AG20443 (cell line): ENCODE measurements around the gene TMEM141.
"Not testable (repeated sequence)": the region's sequence is repeated elsewhere in the genome, so short reads cannot be mapped to it uniquely, and the experiment has no call there.

Experiments used
- DNase-seq: peaks from one replicate; pipeline ENCODE4 v3.0.0; 2012; ENCODE audit warnings: low spot score, mixed read lengths

Gene TMEM141

DNA sequence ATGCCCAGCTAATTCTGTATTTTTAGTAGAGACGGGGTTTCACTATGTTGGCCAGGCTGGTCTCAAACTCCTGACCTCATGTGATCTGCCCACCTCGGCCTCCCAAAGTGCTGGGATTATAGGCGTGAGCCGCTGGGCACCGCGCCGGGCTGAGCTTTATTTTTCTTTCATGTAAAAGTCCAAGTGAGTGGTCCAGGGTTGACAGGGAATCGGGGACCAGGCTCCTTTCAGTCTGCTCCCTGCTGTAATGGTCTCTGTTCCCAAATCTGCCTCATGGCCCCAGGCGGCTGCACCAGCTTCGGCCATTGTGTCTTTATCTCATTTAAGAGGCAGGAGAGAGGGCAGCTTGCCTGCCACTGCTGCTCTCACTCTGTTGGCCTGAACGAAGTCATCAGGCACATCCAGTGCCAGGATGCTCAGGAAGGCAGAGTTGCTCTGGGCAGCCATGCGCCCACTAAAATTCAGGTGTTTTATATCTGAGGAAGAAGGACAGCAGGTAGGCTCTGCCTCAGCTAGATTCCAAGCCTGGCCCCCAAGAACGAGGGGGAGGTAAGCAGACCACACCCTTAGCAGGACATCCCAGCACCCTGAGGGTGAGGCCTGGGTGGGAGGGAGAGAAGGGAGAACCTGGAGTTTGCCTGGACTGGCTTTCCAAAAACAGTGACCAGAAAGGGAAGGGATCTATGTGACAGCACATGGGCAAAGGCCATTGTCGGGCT is 3.3 kb downstream of the TMEM141 start:
- DNase-seq = no peak

- DNase-seq = no peak
Measured at GRCh38 chr9:136795000-136795348, 3.8 kb downstream of the TMEM141 start.

- no peak for DNase-seq
Measured at GRCh38 chr9:136796238-136796774, 5.2 kb downstream of the TMEM141 start, which contains the start of gene CCDC183. CCDC183 (plus strand) TSS chr9:136796338; CDS start chr9:136796398, 60 bp downstream.

GRCh38 chr9:136796775-136797347 is 5.7 kb downstream of the TMEM141 start:
- DNase-seq = not testable (repeated sequence)

- no peak for DNase-seq
Measured at GRCh38 chr9:136798708-136799078, 7.5 kb downstream of the TMEM141 start.

DNA sequence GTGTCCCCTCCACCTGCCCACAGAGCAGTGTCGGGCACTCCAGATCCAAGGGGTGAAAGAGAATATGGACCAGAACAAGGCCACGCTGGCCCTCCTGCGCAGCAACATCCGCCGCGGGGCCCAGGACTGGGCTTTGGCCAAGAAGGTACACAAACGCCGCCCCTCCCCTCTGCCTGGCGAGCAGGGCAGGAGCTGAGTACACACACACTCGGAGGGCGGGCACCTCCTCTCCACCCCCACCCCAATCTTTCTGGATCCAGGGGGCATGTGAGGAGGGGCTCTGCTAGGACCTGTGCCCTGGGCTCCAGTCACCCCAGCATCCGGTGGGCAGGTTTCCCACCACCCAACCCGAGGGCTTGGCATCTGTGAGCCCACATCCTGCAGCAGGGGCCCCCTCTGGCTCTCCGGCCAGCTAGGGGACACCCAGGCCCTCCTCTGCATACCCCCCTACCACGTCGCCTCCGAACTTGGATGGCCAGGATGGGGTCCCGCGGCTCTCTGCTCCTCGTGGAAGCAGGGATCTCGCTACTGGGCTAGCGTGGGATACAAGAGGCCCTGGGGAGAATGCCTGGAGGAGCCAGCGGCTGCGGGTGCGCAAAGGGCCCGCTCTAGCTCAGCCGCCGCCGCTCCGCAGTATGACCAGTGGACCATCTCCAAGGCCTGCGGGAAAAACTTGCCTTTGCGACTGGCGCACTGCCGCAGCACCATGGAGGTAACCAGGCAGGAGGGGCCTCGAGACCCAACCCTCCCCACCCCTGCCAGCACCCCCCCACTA is 8.1 kb downstream of the TMEM141 start:
- DNase-seq = no peak

GRCh38 chr9:136799854-136800657 is 8.9 kb downstream of the TMEM141 start:
- peak; percentile 65 for DNase-seq

- DNase-seq = no peak
Measured at GRCh38 chr9:136802321-136802720, 11.2 kb downstream of the TMEM141 start.

DNA sequence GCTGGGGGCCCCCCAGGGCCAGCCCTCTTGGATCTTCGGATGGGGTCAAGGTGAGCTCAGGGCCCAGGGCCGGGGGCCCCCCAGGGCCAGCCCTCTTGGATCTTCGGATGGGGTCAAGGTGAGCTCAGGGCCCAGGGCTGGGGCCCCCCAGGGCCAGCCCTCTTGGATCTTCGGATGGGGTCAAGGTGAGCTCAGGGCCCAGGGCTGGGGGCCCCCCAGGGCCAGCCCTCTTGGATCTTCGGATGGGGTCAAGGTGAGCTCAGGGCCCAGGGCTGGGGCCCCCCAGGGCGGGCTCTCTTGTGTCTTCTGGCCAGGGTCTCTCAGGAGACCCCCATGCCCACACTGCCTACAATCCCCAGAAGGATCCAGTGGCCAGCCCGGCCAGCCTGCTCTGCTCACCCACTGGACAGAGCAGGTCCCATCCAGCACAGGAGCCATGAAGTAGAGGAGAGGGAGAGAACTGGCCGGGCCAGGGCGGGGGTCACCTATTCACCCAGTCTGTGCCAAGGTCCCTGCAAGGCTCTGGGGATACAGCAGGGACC is 11.9 kb downstream of the TMEM141 start:
- not testable (repeated sequence) for DNase-seq

DNA sequence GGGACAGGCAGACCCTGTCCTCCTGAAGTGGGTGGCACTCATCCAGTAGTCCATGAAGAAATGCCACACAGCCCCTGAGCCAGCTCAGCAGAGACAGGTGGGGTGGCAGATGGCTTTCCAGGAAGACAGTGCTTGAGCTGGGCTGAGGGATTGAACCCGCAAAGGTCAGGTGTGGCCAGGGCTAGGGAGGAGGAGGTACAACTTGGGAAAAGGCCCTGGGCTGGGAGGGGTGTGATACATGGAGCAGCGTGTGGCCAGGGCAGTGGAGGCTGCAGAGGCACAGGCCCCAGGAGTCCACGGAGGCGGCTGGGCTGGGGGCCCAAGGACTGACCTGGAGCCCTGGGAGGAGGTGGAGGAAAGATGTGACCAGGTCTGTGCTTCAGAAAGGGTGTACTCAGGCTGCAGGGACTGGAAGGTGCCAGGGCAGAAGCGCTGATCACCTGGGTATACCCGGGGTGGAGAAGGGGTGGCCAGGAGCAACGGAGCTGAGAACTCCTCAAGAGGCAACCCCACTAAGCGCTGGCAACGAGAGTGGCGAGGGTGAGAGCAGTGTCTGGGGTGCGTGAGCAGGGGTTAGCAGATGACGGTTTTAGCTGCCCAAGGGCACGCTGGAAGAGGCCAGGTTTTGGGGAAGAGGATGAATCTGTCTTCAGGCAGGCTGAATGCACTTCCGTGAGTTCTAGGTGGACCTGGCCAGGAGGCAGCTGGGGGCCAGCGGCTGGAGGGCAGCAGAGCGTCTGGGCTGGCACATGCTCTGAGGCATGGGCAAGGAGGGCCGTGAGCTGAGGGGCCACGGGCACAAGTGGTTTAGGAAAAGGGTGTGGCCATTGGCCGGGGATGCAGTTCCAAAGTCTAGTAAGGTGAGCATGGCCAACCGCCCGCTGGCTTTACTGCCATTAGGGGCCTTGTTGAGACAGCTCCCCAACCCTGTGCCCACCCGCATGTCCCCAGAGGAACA is 12.7 kb downstream of the TMEM141 start:
- DNase-seq = no peak

GRCh38 chr9:136804509-136805206 is 13.5 kb downstream of the TMEM141 start:
- no peak for DNase-seq

DNA sequence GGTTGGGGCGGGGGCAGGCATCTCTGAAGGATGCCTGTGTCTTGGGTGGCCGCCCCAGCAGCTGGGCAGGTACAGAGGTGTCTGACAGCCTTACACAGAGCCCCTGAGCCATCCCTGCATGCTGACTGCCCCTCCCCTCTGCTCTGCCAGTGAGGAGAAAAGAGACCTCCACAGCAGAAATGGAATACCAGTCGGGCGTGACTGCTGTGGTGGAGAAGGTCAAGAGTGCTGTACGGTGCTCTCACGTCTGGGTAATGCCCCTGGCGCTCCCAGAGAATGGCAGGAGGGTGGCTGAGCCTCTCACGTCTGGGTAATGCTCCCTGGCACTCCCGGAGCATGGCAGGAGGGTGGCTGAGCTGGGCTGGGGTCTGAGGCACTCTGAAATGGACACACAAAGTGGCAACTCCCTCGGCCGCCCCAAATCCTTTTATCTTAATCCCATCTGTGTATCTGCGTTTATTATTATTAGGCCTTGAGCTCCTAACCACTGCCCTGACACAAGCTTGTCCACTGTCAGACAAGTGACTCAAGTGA is 14.1 kb downstream of the TMEM141 start:
- no peak for DNase-seq

- no peak for DNase-seq
Measured at GRCh38 chr9:136806067-136806466, 14.9 kb downstream of the TMEM141 start.

- no peak for DNase-seq
Measured at GRCh38 chr9:136806631-136807201, 15.6 kb downstream of the TMEM141 start.

GRCh38 chr9:136807281-136808074 is 16.3 kb downstream of the TMEM141 start, which contains the start of gene RABL6:
RABL6 (plus strand) TSS chr9:136807948; CDS start chr9:136808197, 249 bp downstream.
- DNase-seq = peak; percentile 99

DNA sequence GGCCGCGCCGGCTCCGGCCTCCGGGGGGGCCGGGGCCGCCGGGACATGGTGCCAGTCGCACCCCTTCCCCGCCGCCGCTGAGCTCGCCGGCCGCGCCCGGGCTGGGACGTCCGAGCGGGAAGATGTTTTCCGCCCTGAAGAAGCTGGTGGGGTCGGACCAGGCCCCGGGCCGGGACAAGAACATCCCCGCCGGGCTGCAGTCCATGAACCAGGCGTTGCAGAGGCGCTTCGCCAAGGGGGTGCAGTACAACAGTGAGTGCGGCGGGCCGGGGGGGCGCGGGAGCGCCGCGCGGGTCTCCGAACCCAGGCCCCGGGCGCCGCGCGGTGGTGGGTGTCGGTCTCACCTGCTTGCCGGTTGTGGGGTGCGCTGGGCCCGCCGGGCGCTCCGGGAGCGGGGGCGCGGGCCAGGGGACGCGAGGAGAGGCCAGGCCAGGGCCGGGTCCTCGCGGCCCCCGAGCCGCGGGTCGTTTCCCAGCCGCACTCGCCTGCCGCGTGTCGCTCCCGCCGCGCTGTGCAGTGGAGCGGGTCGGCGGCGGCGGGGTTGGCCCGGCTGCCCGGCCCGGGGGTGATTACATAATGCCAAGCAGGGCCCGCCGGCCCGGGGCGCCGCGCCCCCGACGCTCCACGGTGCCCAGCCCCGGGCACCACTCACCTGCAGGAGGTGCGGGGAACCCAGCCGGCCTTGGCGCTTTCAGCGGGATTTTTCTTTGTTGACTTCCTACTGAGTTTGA is 17.1 kb downstream of the TMEM141 start:
- peak; percentile 37 for DNase-seq

DNA sequence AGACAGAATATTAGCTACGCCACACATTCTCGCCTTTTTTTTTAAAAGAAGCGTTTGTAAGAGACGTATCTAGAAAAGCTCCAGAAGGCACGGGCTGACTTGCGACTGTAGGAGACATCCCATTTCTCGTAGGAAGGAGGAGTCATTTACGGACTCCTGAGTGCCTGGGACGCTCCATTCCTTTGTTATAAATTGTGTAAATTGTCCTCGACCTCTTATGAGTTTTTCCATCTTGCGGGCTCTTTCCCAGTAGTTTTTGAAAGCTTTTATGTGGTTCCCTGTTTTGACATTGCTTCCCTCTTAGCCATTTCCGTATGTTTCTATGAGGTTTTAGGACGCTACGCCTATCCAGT is 17.6 kb downstream of the TMEM141 start:
- peak; percentile 50 for DNase-seq
